Fibroblast of lung (primary cell): Measurements from ENCODE around the gene FAM217A. TPM values are rescaled to one million over a fixed set of nuclear protein-coding genes. Genes with fewer than 3 reads are reported as not detected.
"Not testable (repeated sequence)": the region's sequence is repeated elsewhere in the genome, so short reads cannot be mapped to it uniquely, and the experiment has no call there.

ENCODE experiments used
- DNase-seq, 2 donors: peaks; one replicate each; pipeline versions ENCODE4 v3.0.0 to v3.0.0-alpha.2; 2010; ENCODE audit warnings: low read depth in 2 of 2
- H2AFZ ChIP-seq: 2 replicates; pipeline ENCODE4 v1.5.1; 2012; ENCODE audit warnings: low read length, control low read depth, inconsistent platforms
- H3K27ac ChIP-seq: 2 replicates; pipeline ENCODE4 v1.5.1; 2011; ENCODE audit warnings: low read length, control low read depth; ENCODE audit not compliant: insufficient read depth
- H3K27me3 ChIP-seq: 2 replicates; pipeline ENCODE4 v1.5.1; 2011; ENCODE audit warnings: mild to moderate bottlenecking, low read length; ENCODE audit not compliant: control insufficient read depth, insufficient read depth
- H3K36me3 ChIP-seq: 2 replicates; pipeline ENCODE4 v1.5.1; 2011; ENCODE audit warnings: low read length; ENCODE audit not compliant: control insufficient read depth, insufficient read depth
- H3K4me1 ChIP-seq: 2 replicates; pipeline ENCODE4 v1.5.1; 2011; ENCODE audit warnings: low read length; ENCODE audit not compliant: control insufficient read depth, insufficient read depth; ENCODE audit errors: extremely low read depth
- H3K4me2 ChIP-seq: 2 replicates; pipeline ENCODE4 v1.5.1; 2011; ENCODE audit warnings: low read length, control low read depth; ENCODE audit not compliant: insufficient read depth; ENCODE audit errors: extremely low read depth
- H3K4me3 ChIP-seq, 4 experiments: fragments of 200-600 bp in 1 of 4; sonication (generic) in 1 of 4; replicated peaks in 1 of 4; 2 replicates each; pipeline ENCODE4 v1.5.1; 2011 to 2016; ENCODE audit warnings: low read length in 4 of 4, low read depth in 3 of 4, mild to moderate bottlenecking in 3 of 4, control low read depth in 2 of 4, inconsistent platforms in 1 of 4, mixed read lengths in 1 of 4; ENCODE audit not compliant: insufficient read depth in 1 of 4; ENCODE audit errors: control extremely low read depth in 1 of 4
- H3K79me2 ChIP-seq: 2 replicates; pipeline ENCODE4 v1.5.1; 2012; ENCODE audit warnings: mild to moderate bottlenecking, low read length, inconsistent platforms; ENCODE audit not compliant: control insufficient read depth, insufficient read depth
- H3K9ac ChIP-seq: 2 replicates; pipeline ENCODE4 v1.5.1; 2011; ENCODE audit warnings: mild to moderate bottlenecking, low read length, control low read depth; ENCODE audit not compliant: insufficient read depth
- H3K9me3 ChIP-seq: 2 replicates; pipeline ENCODE4 v1.5.1; 2012; ENCODE audit warnings: low read depth, low read length; ENCODE audit not compliant: control insufficient read depth, insufficient read depth
- H4K20me1 ChIP-seq: 2 replicates; pipeline ENCODE4 v1.5.1; 2011; ENCODE audit warnings: low read length; ENCODE audit not compliant: control insufficient read depth, insufficient read depth; ENCODE audit errors: extremely low read depth
- EZH2 ChIP-seq: IDR thresholded peaks from 2 replicates; pipeline ENCODE4 v1.5.1; 2012; ENCODE audit warnings: low read length, control low read depth, mild to moderate bottlenecking; ENCODE audit errors: missing control alignments
- polyA plus RNA-seq, 2 donors: library from polyadenylated mRNA; depleted of rRNA in 1 of 2; stranded (reverse) in 1 of 2; unstranded in 1 of 2; fragments of >200 nt; gene quantifications; 2 replicates each; pipeline ENCODE4 v1.2.1, GENCODE V29; 2011 to 2012; ENCODE audit warnings: missing spikeins in 1 of 2
- total RNA-seq: library from RNA; depleted of rRNA; stranded (reverse); fragments of >200 nt; gene quantifications from 2 replicates; pipeline ENCODE4 v1.2.1, GENCODE V29; 2014
- TF ChIP-seq, protein P1 (sequence below), 2 donors: IDR thresholded peaks in 1 of 2; conservative IDR thresholded peaks in 1 of 2; 1 replicate in 1 of 2; 2 replicates in 1 of 2; pipeline ENCODE4 v1.5.1; 2011 to 2012; ENCODE audit warnings: low read length in 2 of 2, control low read depth in 1 of 2, inconsistent platforms in 1 of 2, low read depth in 1 of 2, mild to moderate bottlenecking in 1 of 2

Gene FAM217A
- total and polyA plus RNA-seq, 2 donors (not counting 1 experiment from before 2014, with no cell fraction given) = not detected

GRCh38 chr6:4112366-4112765 lies 33.4 kb upstream of the FAM217A start:
- no peaks in the 10 kb centered on the region for H4K20me1 ChIP-seq
- H3K4me3 ChIP-seq = no peak overlapping the region
- no peaks in the 10 kb centered on the region for H3K79me2 ChIP-seq
- TF ChIP-seq EZH2 = no peak
- TF ChIP-seq, protein P1, sequence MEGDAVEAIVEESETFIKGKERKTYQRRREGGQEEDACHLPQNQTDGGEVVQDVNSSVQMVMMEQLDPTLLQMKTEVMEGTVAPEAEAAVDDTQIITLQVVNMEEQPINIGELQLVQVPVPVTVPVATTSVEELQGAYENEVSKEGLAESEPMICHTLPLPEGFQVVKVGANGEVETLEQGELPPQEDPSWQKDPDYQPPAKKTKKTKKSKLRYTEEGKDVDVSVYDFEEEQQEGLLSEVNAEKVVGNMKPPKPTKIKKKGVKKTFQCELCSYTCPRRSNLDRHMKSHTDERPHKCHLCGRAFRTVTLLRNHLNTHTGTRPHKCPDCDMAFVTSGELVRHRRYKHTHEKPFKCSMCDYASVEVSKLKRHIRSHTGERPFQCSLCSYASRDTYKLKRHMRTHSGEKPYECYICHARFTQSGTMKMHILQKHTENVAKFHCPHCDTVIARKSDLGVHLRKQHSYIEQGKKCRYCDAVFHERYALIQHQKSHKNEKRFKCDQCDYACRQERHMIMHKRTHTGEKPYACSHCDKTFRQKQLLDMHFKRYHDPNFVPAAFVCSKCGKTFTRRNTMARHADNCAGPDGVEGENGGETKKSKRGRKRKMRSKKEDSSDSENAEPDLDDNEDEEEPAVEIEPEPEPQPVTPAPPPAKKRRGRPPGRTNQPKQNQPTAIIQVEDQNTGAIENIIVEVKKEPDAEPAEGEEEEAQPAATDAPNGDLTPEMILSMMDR (conservative IDR thresholded peaks at IDR 0.05 in 1 of 2, IDR thresholded peaks at IDR 0.05 in 1 of 2; ENCODE audit: low read depth in 1 of 2, low read length in 2 of 2) = no peak
- no peak overlapping the region for H3K9ac ChIP-seq
- no peak overlapping the region for H3K4me2 ChIP-seq
- H3K9me3 ChIP-seq = no peaks in the 10 kb centered on the region
- no peak overlapping the region for H3K27ac ChIP-seq
- H3K36me3 ChIP-seq = peaks cover 6% of the 10 kb centered on the region
- DNase-seq = no peak
- H3K4me1 ChIP-seq = peaks cover 3% of the 10 kb centered on the region
- H3K27me3 ChIP-seq = no peaks in the 10 kb centered on the region
- no peak overlapping the region for H2AFZ ChIP-seq

DNA sequence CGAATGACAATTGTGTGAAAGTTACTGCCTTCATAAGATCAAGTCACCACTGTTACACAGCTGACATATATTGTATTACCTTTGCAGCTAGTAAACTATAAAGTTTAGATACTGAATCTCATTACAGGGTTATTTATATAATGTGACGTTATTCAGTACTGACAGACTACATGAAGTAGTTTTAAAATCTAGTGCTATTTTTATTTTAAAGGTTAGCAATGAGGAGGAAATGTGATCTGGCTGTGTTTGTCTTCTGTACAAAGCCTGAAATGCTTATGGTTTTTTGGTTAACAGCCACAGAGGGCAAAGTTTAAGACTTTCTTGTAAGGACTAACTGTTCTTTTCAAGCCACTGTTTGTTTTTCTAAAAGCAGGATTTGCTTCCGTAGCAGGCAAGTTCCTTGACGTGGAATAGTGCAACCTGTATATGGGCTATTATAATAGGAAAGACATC lies 30.5 kb upstream of the FAM217A start:
- not testable (repeated sequence) for H3K27ac ChIP-seq, H3K4me3 ChIP-seq, H3K79me2 ChIP-seq, H4K20me1 ChIP-seq, H2AFZ ChIP-seq, H3K4me2 ChIP-seq, H3K36me3 ChIP-seq, H3K4me1 ChIP-seq, H3K9me3 ChIP-seq, H3K27me3 ChIP-seq, H3K9ac ChIP-seq
- peak; percentile 76 to 98 for DNase-seq

- TF ChIP-seq EZH2 = no peak
- TF ChIP-seq, protein P1 (conservative IDR thresholded peaks at IDR 0.05 in 1 of 2, IDR thresholded peaks at IDR 0.05 in 1 of 2; ENCODE audit: low read depth in 1 of 2, low read length in 2 of 2) = no peak
- H3K9me3 ChIP-seq = no peaks in the 10 kb centered on the region
- no peak overlapping the region for H3K9ac ChIP-seq
- no peaks in the 10 kb centered on the region for H4K20me1 ChIP-seq
- H3K27me3 ChIP-seq = no peaks in the 10 kb centered on the region
- no peak overlapping the region for H3K4me3 ChIP-seq
- no peak overlapping the region for H3K27ac ChIP-seq
- H3K4me2 ChIP-seq = no peak overlapping the region
- peaks cover 3% of the 10 kb centered on the region for H3K4me1 ChIP-seq
- no peaks in the 10 kb centered on the region for H3K79me2 ChIP-seq
- DNase-seq = no peak
- H2AFZ ChIP-seq = no peak overlapping the region
- no peaks in the 10 kb centered on the region for H3K36me3 ChIP-seq
These were observed 29.7 kb upstream of the FAM217A start for GRCh38 chr6:4108561-4109093.
